HG02623 (cell line): Measurements from ENCODE around the gene LYPLAL1.
"Not testable (repeated sequence)": the region's sequence is repeated elsewhere in the genome, so short reads cannot be mapped to it uniquely, and the experiment has no call there.

ENCODE experiments used
- ATAC-seq: cut with Tn5 transposase; IDR thresholded peaks from one replicate; pipeline ENCODE4 v1.9.1; 2021; ENCODE audit warnings: moderate library complexity; ENCODE audit not compliant: unreplicated experiment

The LYPLAL1 gene

DNA sequence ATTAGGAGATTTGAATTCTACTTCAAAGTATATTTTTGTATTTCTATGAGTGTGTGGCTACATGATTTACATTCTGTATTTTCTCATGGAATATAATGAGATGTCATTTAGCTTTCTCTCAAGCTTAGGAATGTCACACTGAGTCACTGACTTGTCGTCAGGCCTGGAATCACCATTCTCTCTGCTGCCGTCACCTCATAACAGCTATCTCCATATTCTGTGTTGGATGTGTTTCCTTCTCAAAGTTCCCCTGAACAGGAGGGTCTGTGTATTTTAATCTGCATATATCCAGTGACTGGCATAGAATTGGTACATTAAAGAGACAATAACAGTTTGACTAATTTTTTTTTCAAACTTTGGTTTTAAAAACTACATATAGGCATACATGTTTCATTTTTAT lies 35.9 kb downstream of the LYPLAL1 start:
- no peak for ATAC-seq

DNA sequence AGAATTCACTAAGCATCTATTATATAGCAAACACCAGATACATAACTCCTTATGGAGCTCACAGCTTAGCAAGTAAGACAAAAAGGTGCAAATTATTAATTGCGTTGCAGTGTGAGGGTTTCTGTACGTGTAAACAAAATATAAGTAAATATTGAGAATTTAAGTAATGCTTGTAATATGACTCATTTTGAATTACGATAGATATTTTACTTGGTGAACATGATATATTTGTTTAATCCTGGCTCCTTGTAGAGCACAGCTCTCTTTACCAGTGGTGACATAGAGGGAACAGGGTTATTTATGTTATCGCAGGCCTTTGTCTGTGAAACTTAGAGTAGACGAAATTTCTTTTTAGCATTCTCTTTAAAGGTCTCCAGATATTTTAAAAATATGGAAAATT lies 36.4 kb downstream of the LYPLAL1 start:
- ATAC-seq = no peak

DNA sequence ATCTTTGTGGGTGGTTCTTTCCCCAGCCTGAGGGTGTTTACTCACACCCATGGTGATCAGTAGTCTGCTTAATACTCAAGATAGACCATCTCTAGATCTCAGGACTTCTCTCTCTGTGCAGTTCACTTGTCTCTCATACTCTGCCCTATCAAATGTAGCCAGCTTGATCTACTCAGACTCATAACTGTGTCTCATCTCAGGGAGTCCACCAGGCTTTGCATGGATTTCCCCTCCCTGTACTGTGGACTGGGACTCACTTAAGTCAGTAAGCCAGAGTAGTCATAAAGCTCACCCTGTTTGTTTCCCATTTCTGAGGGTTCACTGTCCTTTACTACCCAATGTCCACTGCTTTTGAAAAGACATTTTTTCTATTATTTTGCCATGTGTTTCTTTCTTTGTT lies 41.8 kb downstream of the LYPLAL1 start:
- ATAC-seq = peak; percentile 44

GRCh38 chr1:219220945-219221344 lies 47.3 kb downstream of the LYPLAL1 start:
- peak; percentile 91 for ATAC-seq

DNA sequence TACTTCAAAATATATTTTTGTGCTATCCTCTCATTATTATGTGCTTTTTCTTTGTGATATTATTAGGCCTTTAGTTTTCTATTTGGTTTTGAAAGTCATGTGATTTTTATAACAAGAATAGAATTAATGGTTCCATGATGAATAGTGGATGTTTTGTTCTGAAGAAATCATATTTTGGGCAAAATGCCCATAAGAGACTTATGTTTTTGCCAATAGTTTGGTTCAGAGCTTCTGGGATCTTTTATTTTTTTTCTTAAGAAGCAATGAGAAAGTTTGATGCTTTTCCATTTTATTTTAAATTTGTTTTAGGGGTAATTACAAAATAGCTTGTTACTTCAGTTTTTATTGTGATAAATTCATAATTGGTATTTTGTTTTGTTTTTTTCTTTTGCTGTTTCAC lies 49.8 kb downstream of the LYPLAL1 start:
- no peak for ATAC-seq

- ATAC-seq = no peak
These were observed 52.5 kb downstream of the LYPLAL1 start for GRCh38 chr1:219226196-219226595.

- no peak for ATAC-seq
These were observed 53.8 kb downstream of the LYPLAL1 start for GRCh38 chr1:219227360-219228057.

DNA sequence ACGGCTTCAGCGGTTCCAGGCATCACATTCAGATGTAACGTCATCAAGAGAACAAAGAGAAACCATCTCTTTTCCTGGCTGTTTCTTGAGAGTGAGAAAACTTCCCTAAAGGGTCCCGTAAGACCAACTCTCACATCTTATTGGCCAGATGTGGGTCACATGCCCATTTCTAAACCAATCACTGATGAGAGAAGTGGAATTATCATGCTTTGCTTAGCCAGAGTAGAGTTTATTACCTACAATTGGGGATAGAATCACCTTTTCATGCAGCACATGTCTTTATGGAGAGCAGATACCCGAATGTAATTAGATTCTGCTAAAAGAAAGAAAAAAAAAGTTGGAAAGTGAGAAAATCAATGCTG lies 54.4 kb downstream of the LYPLAL1 start:
- ATAC-seq = no peak

- no peak for ATAC-seq
These were observed 59.2 kb downstream of the LYPLAL1 start for GRCh38 chr1:219232890-219233289.

- ATAC-seq = no peak
These were observed 62.3 kb downstream of the LYPLAL1 start for GRCh38 chr1:219235903-219236481.

DNA sequence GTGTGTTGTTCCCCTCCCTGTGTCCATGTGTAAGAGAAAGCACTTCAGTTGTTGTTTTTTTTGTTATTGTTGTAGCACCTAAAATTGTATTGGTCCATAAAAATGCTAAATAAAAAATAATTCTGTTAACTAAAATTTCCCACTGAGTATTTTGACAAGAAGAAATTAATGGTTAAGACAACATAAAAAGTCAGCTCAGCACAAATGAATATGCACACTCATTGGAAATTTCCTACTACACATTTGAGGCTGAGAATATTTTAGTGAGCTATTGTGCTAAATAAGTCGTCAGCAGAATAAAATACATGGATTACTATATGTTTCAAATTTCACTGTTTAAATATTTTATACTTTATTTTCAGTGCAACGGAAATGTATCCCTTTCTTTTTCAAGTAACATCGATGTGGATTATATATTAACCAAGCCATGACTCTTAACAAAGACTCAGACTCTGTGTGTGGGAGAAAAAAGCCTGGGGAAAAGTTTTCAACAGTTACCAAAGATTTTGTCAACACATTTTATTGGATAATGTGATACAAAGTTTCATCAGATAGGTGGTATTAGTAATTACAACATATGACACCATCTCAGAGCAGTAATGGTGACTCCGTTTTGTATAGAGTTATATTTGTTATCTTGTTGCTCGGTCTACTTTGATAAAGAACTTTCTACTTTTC lies 63.4 kb downstream of the LYPLAL1 start:
- no peak for ATAC-seq

- no peak for ATAC-seq
These were observed 65.8 kb downstream of the LYPLAL1 start for GRCh38 chr1:219239518-219239917.

DNA sequence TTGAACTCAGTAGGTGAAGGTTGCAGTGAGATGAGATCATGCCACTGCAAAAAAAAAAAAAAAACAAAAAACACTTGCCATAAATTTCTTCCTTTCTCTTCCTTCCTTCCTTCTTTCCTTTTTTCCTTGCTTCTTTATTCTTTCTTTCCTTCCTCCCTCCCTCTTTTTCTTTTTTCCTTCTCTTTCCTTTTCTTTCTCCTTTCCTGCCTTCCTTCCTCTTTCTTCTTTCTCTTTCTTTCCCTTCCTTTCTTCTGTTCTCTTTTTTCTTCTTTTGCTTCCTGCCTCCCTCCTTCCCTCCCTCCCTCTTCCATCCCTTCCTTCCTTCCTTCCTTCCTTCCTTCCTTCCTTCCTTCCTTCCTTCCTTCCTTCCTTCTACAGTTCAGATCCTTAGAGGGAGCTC lies 71.2 kb downstream of the LYPLAL1 start:
- no peak for ATAC-seq

DNA sequence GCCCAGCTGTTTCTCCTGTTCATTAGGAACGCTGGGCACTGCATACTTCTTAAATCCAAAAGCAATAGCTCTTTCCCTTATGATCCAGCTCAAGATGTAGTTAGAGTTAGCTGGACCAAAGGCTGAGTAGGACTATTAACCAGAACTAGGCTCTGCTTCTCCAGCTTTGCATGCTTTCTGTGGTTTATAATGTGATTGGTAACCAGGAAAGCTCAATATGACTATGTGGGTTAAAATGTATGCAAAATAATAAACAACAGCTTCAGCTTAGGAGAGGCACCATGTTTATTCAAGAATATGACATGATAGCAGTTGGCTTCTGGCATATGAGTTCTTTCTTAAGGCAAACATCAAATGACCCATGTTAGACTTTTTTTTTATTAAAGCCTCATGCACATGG lies 73.8 kb downstream of the LYPLAL1 start:
- no peak for ATAC-seq

GRCh38 chr1:219250468-219250867 lies 76.8 kb downstream of the LYPLAL1 start:
- not testable (repeated sequence) for ATAC-seq

DNA sequence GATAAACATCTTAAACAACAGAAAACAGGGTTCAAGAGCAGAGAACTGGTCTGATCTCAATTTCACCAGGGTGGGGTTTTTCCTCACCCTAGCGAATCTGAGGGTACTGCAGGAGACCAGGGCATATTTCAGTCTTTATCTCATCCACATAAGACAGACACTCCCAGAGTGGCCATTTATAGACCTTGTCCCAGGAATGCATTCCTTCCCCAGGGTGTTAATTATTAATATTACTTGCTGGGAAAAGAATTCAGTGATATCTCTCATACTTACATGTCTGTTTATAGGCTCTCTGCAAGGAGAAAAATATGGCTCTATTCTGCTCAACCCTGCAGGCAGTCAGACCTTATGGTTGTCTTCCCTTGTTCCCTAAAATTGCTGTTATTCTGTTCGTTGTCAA lies 84.1 kb downstream of the LYPLAL1 start:
- ATAC-seq = no peak

DNA sequence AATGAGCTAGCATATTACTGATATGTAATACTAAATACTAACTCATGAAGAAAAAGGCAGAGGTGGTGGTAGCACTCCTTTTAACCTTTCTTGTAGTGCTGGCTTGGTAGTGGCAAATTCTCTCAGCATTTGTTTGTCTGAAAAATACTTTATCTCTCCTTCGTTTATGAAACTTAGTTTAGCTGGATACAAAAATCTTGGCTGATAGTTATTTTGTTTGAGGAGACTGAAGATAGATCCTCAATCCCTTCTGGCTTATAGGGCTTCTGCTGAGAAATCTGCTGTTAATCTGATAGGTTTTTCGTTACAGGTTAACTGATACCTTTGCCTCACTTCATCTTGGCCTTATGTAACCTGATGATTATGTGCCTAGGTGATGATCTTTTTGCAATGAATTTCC lies 87.8 kb downstream of the LYPLAL1 start:
- ATAC-seq = no peak
